ENCODE data around the gene ZGLP1.
"Not testable (repeated sequence)": the region's sequence is repeated elsewhere in the genome, so short reads cannot be mapped to it uniquely, and the experiment has no call there.

The ZGLP1 gene

DNA sequence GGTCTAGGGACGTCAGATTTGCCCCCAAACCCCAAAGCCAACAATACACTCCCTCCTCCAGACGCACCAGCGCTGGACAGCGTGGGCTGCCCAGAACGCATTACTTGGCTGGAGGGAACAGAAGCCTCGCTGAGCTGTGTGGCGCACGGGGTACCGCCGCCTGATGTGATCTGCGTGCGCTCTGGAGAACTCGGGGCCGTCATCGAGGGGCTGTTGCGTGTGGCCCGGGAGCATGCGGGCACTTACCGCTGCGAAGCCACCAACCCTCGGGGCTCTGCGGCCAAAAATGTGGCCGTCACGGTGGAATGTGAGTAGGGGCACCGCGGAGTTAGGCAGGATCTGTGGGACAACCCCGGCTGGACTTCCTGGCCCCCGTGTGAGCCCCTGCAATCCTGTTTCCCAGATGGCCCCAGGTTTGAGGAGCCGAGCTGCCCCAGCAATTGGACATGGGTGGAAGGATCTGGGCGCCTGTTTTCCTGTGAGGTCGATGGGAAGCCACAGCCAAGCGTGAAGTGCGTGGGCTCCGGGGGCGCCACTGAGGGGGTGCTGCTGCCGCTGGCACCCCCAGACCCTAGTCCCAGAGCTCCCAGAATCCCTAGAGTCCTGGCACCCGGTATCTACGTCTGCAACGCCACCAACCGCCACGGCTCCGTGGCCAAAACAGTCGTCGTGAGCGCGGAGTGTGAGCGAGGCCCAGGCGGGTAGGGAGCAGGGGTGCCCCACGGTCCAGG is 15.8 kb downstream of the ZGLP1 start:
- DNase-seq (ENCODE audit: low read depth in 2 of 2) = no peak

DNA sequence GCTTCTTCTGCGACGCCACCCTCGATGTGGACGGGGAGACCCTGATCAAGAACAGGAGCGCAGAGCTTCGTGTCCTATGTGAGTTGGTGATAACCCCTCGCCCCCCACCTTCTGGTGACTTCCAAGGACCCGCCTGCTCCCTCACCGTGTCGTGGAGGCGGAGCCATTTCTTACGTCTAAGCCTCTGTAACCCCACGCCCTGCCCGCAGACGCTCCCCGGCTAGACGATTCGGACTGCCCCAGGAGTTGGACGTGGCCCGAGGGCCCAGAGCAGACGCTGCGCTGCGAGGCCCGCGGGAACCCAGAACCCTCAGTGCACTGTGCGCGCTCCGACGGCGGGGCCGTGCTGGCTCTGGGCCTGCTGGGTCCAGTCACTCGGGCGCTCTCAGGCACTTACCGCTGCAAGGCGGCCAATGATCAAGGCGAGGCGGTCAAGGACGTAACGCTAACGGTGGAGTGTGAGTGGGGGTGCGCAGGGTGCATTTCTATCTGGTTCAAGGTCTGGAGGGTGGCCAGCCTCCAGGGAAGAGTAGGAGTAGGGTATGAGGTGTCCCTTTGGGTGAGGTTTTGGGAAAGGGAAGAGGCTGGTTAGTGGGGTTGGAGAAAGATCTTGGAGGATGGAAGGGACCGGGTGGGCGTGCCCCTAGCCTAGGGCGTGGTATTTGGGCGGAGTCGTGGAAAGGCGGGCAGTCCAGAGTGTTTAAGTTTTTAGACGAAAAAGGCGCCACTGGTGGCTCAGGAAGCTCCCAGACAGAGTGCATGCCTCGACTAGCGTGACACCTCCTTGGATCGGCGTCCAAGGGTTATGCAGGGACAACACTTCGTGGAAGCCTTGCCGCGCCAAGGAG is 16.6 kb downstream of the ZGLP1 start:
- no peak for DNase-seq (ENCODE audit: low read depth in 2 of 2)

DNA sequence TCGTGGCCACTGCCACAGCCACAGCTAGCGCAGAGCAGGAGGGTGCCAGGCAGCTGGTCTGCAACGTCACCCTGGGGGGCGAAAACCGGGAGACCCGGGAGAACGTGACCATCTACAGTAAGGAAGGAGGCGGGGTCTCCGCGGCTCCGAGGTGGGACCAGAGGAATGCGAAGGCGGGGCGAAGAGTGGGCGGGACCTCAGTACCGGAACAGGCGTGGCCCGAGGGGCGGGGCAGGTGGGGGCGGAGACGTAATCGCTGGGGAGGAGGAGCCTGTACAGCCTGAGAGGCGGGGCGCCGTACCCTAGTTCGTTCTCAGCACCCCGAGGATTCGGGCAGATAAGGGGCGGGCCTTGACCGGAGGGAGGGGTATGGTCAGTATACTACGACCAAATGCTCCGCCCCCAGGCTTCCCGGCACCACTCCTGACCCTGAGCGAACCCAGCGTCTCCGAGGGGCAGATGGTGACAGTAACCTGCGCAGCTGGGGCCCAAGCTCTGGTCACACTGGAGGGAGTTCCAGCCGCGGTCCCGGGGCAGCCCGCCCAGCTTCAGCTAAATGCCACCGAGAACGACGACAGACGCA is 17.3 kb downstream of the ZGLP1 start:
- DNase-seq (ENCODE audit: low read depth in 2 of 2) = peak; percentile 67 to 84

GRCh38 chr19:10291554-10292205 is 17.9 kb downstream of the ZGLP1 start:
- no peak for DNase-seq (ENCODE audit: low read depth in 2 of 2)

- peak; percentile 42 to 56 for DNase-seq (ENCODE audit: low read depth in 2 of 2)
These were observed 18.6 kb downstream of the ZGLP1 start for GRCh38 chr19:10290876-10291553.

- no peak for DNase-seq (ENCODE audit: low read depth in 2 of 2)
These were observed 19.2 kb downstream of the ZGLP1 start for GRCh38 chr19:10290357-10290875.

DNA sequence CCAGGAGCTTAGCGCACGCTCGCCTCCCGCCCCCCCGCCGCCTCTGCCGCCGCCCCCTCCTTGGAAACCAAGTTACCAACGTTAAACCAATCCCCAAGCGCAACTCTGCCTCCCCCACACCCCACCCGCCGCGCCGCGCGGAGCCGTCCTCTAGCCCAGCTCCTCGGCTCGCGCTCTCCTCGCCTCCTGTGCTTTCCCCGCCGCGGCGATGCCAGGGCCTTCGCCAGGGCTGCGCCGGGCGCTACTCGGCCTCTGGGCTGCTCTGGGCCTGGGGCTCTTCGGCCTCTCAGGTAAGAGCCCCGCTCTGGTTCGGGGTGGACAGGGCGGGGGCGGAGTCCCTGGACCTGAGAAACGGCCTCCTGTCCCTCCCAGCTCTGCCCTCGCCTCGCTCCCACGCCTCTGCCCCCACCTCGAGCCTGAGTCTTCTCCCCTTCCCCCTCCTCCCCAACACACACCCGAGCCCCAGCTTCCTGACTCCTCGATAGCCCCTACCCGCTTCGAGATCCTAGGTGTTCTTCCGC is 19.7 kb downstream of the ZGLP1 start, which contains the start of gene ICAM5:
ICAM5 (plus strand) TSS at position 117 of the 521 bp plus-strand sequence; CDS start at position 209, 92 bp downstream.
- no peak for DNase-seq (ENCODE audit: low read depth in 2 of 2)

- DNase-seq (ENCODE audit: low read depth in 2 of 2) = peak; percentile 48 to 67
These were observed 20.3 kb downstream of the ZGLP1 start for GRCh38 chr19:10289167-10289835.

DNA sequence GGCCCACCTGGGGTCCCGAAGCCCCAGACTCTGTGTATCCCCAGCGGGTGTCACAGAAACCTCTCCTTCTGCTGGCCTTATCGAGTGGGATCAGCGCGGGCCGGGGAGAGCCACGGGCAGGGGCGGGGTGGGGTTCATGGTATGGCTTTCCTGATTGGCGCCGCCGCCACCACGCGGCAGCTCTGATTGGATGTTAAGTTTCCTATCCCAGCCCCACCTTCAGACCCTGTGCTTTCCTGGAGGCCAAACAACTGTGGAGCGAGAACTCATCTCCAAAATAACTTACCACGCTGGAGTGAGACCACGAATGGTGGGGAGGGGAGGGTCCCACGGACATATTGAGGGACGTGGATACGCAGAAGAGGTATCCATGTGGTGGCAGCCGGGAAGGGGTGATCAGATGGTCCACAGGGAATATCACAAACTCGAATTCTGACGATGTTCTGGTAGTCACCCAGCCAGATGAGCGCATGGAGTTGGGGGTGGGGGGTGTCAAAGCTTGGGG is 20.9 kb downstream of the ZGLP1 start:
- no peak for DNase-seq (ENCODE audit: low read depth in 2 of 2)

- DNase-seq (ENCODE audit: low read depth in 2 of 2) = no peak
These were observed 22.5 kb downstream of the ZGLP1 start, which contains the start of gene ICAM4 for GRCh38 chr19:10286803-10287737. Gene ICAM4, plus strand, starts transcription at chr19:10286955. Its CDS starts 58 bp downstream, at chr19:10287013.

- no peak for DNase-seq (ENCODE audit: low read depth in 2 of 2)
These were observed 24.2 kb downstream of the ZGLP1 start for GRCh38 chr19:10285393-10285792.

DNA sequence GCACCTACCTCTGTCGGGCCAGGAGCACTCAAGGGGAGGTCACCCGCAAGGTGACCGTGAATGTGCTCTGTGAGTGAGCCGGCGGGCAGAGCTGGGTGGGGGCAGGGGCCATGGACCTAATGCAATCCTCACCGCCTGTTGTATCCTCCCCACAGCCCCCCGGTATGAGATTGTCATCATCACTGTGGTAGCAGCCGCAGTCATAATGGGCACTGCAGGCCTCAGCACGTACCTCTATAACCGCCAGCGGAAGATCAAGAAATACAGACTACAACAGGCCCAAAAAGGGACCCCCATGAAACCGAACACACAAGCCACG is 24.7 kb downstream of the ZGLP1 start:
- no peak for DNase-seq (ENCODE audit: low read depth in 2 of 2)

DNA sequence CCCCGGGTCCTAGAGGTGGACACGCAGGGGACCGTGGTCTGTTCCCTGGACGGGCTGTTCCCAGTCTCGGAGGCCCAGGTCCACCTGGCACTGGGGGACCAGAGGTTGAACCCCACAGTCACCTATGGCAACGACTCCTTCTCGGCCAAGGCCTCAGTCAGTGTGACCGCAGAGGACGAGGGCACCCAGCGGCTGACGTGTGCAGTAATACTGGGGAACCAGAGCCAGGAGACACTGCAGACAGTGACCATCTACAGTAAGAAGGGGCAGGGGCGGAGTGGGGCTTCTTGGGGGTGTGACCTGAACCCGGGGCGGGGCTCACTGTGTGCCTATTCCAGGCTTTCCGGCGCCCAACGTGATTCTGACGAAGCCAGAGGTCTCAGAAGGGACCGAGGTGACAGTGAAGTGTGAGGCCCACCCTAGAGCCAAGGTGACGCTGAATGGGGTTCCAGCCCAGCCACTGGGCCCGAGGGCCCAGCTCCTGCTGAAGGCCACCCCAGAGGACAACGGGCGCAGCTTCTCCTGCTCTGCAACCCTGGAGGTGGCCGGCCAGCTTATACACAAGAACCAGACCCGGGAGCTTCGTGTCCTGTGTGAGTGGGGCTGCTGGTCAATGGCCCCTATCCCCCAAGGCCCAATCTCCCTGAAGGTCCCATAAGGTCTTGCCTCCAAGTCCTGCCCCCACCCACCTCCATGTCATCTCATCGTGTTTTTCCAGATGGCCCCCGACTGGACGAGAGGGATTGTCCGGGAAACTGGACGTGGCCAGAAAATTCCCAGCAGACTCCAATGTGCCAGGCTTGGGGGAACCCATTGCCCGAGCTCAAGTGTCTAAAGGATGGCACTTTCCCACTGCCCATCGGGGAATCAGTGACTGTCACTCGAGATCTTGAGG is 25.3 kb downstream of the ZGLP1 start:
- no peak for DNase-seq (ENCODE audit: low read depth in 2 of 2)

DNA sequence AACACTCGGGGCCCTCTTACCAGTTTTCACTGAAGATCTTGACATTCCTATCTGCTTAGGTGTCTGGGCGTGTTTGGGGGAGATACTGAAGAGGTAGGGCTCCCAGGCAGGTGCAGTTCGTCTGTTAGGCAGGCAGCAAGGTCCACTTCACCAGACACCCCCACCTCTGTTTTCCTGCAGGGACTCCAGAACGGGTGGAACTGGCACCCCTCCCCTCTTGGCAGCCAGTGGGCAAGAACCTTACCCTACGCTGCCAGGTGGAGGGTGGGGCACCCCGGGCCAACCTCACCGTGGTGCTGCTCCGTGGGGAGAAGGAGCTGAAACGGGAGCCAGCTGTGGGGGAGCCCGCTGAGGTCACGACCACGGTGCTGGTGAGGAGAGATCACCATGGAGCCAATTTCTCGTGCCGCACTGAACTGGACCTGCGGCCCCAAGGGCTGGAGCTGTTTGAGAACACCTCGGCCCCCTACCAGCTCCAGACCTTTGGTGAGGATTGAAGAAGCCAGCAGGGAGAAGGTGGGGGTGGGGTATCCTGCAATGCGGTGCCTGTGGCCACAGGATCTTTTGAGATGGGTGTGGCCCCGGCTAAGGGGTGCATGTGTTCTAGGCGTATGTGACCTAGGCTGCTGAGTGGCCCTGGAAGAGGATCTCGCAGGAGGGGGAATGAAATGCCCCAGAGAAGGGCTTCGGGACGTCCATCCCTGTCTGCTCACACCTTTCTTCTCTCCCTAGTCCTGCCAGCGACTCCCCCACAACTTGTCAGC is 26.1 kb downstream of the ZGLP1 start:
- DNase-seq (ENCODE audit: low read depth in 2 of 2) = no peak

- not testable (repeated sequence) for DNase-seq (ENCODE audit: low read depth in 2 of 2)
These were observed 27.6 kb downstream of the ZGLP1 start for GRCh38 chr19:10282043-10282442.

GRCh38 chr19:10279737-10280442 is 29.7 kb downstream of the ZGLP1 start:
- no peak for DNase-seq (ENCODE audit: low read depth in 2 of 2)

DNA sequence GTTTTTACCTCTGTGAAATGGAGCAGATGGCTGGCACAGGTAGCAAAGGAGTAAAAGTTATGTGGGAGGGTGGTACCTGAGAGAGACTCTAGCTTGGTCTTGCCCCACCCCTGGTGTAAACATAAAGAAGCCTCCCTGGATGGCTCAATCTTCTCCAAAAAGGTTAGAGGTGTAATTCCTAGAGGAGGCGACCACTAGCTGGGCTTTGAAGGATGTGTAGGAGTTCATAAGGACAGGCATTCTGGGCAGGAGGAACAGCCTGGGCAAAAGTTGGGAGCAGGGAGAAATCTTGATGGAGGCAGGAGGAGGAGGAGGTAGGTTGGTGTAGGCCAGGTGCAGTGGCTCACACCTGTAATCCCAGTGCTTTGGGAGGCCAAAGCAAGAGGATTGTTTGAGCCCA is 30.7 kb downstream of the ZGLP1 start:
- DNase-seq (ENCODE audit: low read depth in 2 of 2) = no peak
